Aorta (tissue), 5 donors: Measurements from ENCODE around the gene KLHL2. TPM values are rescaled to one million over a fixed set of nuclear protein-coding genes. Genes with fewer than 3 reads are reported as not detected.

Source experiments
- ATAC-seq: fragments of 200-7000 bp; cut with Tn5 transposase; one replicate; pipeline ENCODE4 v1.9.1; 2022; ENCODE audit warnings: moderate library complexity; ENCODE audit not compliant: low FRiP score
- DNase-seq, 2 donors: peaks; one replicate each; pipeline ENCODE4 v3.0.0-alpha.2; 2020
- H3K27ac ChIP-seq, 2 donors: one replicate each; pipeline ENCODE4 v1.5.1; 2013; ENCODE audit warnings: low read length in 2 of 2, mild to moderate bottlenecking in 2 of 2, moderate library complexity in 2 of 2, control low read depth in 1 of 2, inconsistent platforms in 1 of 2, low read depth in 1 of 2
- H3K27me3 ChIP-seq, 2 donors: one replicate each; pipeline ENCODE4 v1.6.1; 2013; ENCODE audit warnings: control low read depth in 1 of 2, low read length in 1 of 2, mild to moderate bottlenecking in 1 of 2, moderate library complexity in 1 of 2; ENCODE audit not compliant: insufficient read depth in 2 of 2, control insufficient read depth in 1 of 2
- H3K36me3 ChIP-seq, 2 donors: one replicate each; pipeline ENCODE4 v1.6.1; 2013; ENCODE audit warnings: control low read depth in 1 of 2, low read length in 1 of 2, mild to moderate bottlenecking in 1 of 2; ENCODE audit not compliant: insufficient read depth in 2 of 2, control insufficient read depth in 1 of 2
- H3K4me1 ChIP-seq, 2 donors: one replicate each; pipeline ENCODE4 v1.6.1; 2013; ENCODE audit warnings: low read length in 2 of 2, control low read depth in 1 of 2, mild to moderate bottlenecking in 1 of 2, moderate library complexity in 1 of 2; ENCODE audit not compliant: insufficient read depth in 2 of 2, control insufficient read depth in 1 of 2
- H3K4me3 ChIP-seq, 2 donors: one replicate each; pipeline ENCODE4 v1.5.1; 2013; ENCODE audit warnings: low read length in 2 of 2, control low read depth in 1 of 2, mild to moderate bottlenecking in 1 of 2
- H3K9me3 ChIP-seq: one replicate; pipeline ENCODE4 v1.6.1; 2013; ENCODE audit warnings: mild to moderate bottlenecking, low read length; ENCODE audit not compliant: control insufficient read depth
- WGBS, 2 donors: extraction: QIAGEN DNeasy Blood & Tissue Kit; methylation state at CpG; one replicate each; pipeline ENCODE4 v1.1.7; 2013; 5-methylcytosine and 5-hydroxymethylcytosine counted together
- intact Hi-C, 2 donors: fragments of 100-400 bp; cut with DNase I; formaldehyde crosslinking; loops; one replicate each; pipeline versions ENCODE4 v1.14.2 to v1.15.0; 2022
- polyA plus RNA-seq, 2 donors: library from polyadenylated mRNA; stranded (reverse); fragments of 200-250 nt; gene quantifications; one replicate each; pipeline ENCODE4 v1.2.3, GENCODE V29; 2013
- total RNA-seq, 2 donors: library from RNA; stranded (reverse); fragmentation: NEBNext Ultra II Directional; extraction: Animal tissue kit (Norgen Biotek cat#: 25700); gene quantifications; one replicate each; pipeline ENCODE4 v1.2.1, GENCODE V29; 2021
- donor health status: healthy with polysubstance abuse.
- donor health status: Bipolar disorder and iron deficiency.
- donor health status: DM: no; HTN: no; CAD: no.
- donor health status: DM: no; HTN: no; CAD: no.
- donor health status: DM: yes; HTN: yes; CAD: no.

KLHL2 gene
- total and polyA plus RNA-seq, 4 donors = 15.1 to 40.3 (median 29.0) TPM

- H3K9me3 ChIP-seq = no peaks in the 10 kb centered on the region
- no peaks in the 10 kb centered on the region for H3K36me3 ChIP-seq
- H3K4me1 ChIP-seq = no peaks in the 10 kb centered on the region
- no peak overlapping the region for H3K4me3 ChIP-seq
- 93 to 95% methylated on average over 5 of the region's 5 CpGs for WGBS, 2 donors
- DNase-seq = no peak
- no peaks in the 10 kb centered on the region for H3K27me3 ChIP-seq
- no peak for ATAC-seq
- H3K27ac ChIP-seq = no peak overlapping the region
- intact Hi-C loops = no loop called here
Observed at GRCh38 chr4:165319509-165319908, 112.1 kb downstream of the KLHL2 start.

GRCh38 chr4:165324236-165324917, 117.0 kb downstream of the KLHL2 start:
- Histone ChIP-seq H3K27me3 (no peaks in the 10 kb centered on the region), H3K9me3 (no peaks in the 10 kb centered on the region), H3K4me1 (peaks cover 0 to 2% of the 10 kb centered on the region in 2 donors), H3K4me3 (no peak overlapping the region), H3K36me3 (no peaks in the 10 kb centered on the region), H3K27ac (no peak overlapping the region)
- no peak for DNase-seq
- no peak for ATAC-seq
- intact Hi-C loops = loop anchor here in 1 of 2 donors (10.0 kb wide), 1 partner anchor 120 kb away; the partner anchor contains the start of gene KLHL2
- WGBS, 2 donors = 90 to 93% methylated on average over 7 of the region's 7 CpGs

- Histone ChIP-seq H3K4me1 (peaks cover 0 to 2% of the 10 kb centered on the region in 2 donors), H3K27me3 (no peaks in the 10 kb centered on the region), H3K9me3 (no peaks in the 10 kb centered on the region), H3K27ac (no peak overlapping the region), H3K36me3 (no peaks in the 10 kb centered on the region), H3K4me3 (no peak overlapping the region)
- intact Hi-C loops = loop anchor here in 1 of 2 donors (10.0 kb wide), 1 partner anchor 120 kb away; the partner anchor contains the start of gene KLHL2
- ATAC-seq (no peak), DNase-seq (no peak)
- WGBS, 2 donors = 91 to 95% methylated on average over 3 of the region's 3 CpGs
Observed at GRCh38 chr4:165324918-165325304, 117.5 kb downstream of the KLHL2 start.

GRCh38 chr4:165325732-165326512, 118.6 kb downstream of the KLHL2 start:
- ATAC-seq (no peak), DNase-seq (no peak)
- intact Hi-C loops = loop anchor here (2.0 to 10.0 kb wide), 3 partner anchors 119 to 213 kb away; partner anchors contain the start of genes KLHL2 (in 2 of the 2) and TMEM192 (in 1 of the 2)
- H3K4me1 ChIP-seq = peaks cover 0 to 2% of the 10 kb centered on the region in 2 donors
- H3K27ac ChIP-seq = no peak overlapping the region
- no peaks in the 10 kb centered on the region for H3K27me3 ChIP-seq
- 55 to 59% methylated on average over 8 of the region's 8 CpGs for WGBS, 2 donors
- H3K4me3 ChIP-seq = no peak overlapping the region
- H3K36me3 ChIP-seq = no peaks in the 10 kb centered on the region
- H3K9me3 ChIP-seq = no peaks in the 10 kb centered on the region

- Histone ChIP-seq H3K4me3 (peak overlapping the region; percentile 58 to 85), H3K27me3 (no peaks in the 10 kb centered on the region), H3K9me3 (no peaks in the 10 kb centered on the region), H3K27ac (no peak overlapping the region), H3K36me3 (no peaks in the 10 kb centered on the region), H3K4me1 (peaks cover 0 to 2% of the 10 kb centered on the region in 2 donors)
- 0% methylated on average over 14 of the region's 14 CpGs for WGBS, 2 donors
- no peak for DNase-seq
- intact Hi-C loops = loop anchor here (2.0 to 10.0 kb wide), 3 partner anchors 120 to 214 kb away; partner anchors contain the start of genes KLHL2 (in 2 of the 2) and TMEM192 (in 1 of the 2)
- ATAC-seq = no peak
Observed at GRCh38 chr4:165326831-165327210, 119.5 kb downstream of the KLHL2 start.

GRCh38 chr4:165327211-165328100, 120.1 kb downstream of the KLHL2 start, which contains the start of gene MSMO1:
MSMO1 (plus strand) TSS chr4:165327669; CDS start chr4:165333371, 5,702 bp downstream.
- intact Hi-C loops = loop anchor here (2.0 to 10.0 kb wide), 3 partner anchors 121 to 215 kb away; partner anchors contain the start of genes KLHL2 (in 2 of the 2) and TMEM192 (in 1 of the 2)
- Histone ChIP-seq H3K27ac (no peak within 1 kb of the TSS), H3K36me3 (no peaks in the 10 kb centered on the region), H3K27me3 (no peaks in the 10 kb centered on the region), H3K4me3 (peak within 1 kb of the TSS; percentile 76 to 85), H3K9me3 (no peaks in the 10 kb centered on the region), H3K4me1 (peaks cover 0 to 2% of the 10 kb centered on the region in 2 donors)
- peak; percentile 100 for DNase-seq
- ATAC-seq = peak; percentile 100
- 0 to 1% methylated on average over 73 to 76 of the region's 76 CpGs for WGBS, 2 donors

- Histone ChIP-seq H3K9me3 (no peaks in the 10 kb centered on the region), H3K36me3 (no peaks in the 10 kb centered on the region), H3K4me1 (peaks cover 0 to 2% of the 10 kb centered on the region in 2 donors), H3K27me3 (no peaks in the 10 kb centered on the region), H3K4me3 (peak overlapping the region; percentile 3 to 76), H3K27ac (no peak overlapping the region)
- ATAC-seq (peak; percentile 28), DNase-seq (no peak)
- intact Hi-C loops = loop anchor here in 1 of 2 donors (10.0 kb wide), 1 partner anchor 123 kb away; the partner anchor contains the start of gene KLHL2
- 0 to 1% methylated on average over 7 of the region's 7 CpGs for WGBS, 2 donors
Observed at GRCh38 chr4:165328101-165328425, 120.7 kb downstream of the KLHL2 start.

GRCh38 chr4:165328708-165329107, 121.3 kb downstream of the KLHL2 start:
- ATAC-seq (no peak), DNase-seq (no peak)
- H3K27me3 ChIP-seq = no peaks in the 10 kb centered on the region
- WGBS, 2 donors = 14 to 20% methylated on average over 4 of the region's 4 CpGs
- H3K36me3 ChIP-seq = no peaks in the 10 kb centered on the region
- no peaks in the 10 kb centered on the region for H3K9me3 ChIP-seq
- H3K4me1 ChIP-seq = peaks cover 0 to 2% of the 10 kb centered on the region in 2 donors
- peak overlapping the region in 1 of 2 donors; percentile 3 for H3K4me3 ChIP-seq
- intact Hi-C loops = loop anchor here in 1 of 2 donors (10.0 kb wide), 1 partner anchor 124 kb away; the partner anchor contains the start of gene KLHL2
- no peak overlapping the region for H3K27ac ChIP-seq
